ENCODE data around the gene IPO11.
A peak's percentile ranks its signal among the peaks of the same experiment; 100 is the strongest.

Gene IPO11

DNA sequence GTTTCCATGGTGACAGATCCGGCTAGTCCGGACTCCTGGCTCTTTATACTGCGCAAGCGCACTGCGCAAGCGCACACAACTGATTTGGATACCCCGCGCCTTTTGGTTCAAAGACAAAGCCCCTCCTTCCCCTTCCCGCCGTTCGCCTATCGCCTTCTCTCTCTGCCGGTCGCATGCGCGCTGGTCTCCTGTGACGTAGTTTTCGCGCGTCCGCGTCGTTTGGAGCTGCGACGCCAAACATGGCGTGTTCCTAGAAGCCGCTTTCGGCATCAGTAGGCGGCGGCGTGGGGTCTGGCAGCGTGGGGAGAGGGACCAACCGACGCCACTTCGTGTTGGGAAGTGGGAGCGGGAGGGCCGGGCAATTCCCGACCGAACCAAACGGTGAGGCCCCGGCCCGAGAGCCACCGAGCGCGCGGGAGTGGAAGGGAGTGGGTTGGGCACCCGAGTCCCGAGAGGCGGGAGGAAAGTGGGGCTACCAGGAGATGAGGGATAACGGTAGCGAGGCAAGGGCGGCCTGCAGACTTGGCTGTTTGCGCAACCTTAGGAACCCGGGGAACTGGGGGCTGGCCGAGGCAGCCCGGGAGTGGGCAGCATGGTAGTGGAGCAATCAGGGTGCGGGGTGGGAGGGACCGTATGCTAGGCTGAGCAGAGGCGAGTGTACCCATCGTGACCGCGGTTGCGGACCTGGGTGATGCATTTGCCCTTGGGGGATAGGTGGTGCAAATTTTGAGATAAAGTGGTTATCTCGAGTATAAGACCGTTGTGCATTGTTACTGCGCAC is at the start of gene IPO11:
Gene IPO11 (plus strand): TSS at position 215 of the 781 bp plus-strand sequence. CDS start 24,517 bp downstream, outside the sequence.
- DNase-seq = peak; percentile 93 to 99

DNA sequence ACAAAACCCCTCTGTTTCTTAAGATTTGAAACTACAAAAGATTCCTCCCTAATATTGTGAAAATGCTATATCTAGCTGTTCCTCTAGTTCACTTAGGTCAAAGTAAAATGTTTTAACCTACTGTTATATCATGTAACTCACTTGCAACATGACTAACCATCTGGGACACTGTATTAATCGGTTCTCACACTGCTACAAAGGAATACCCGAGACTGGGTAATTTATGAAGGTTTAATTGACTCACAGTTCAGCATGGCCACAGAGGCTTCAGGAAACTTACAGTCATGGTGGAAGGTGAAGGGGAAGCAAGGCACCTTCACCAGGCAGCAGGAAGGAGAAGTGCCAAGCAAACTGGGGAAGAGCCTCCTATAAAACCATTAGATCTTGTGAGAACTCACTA is 43.5 kb upstream of the IPO11 start:
- no peak for DNase-seq

DNA sequence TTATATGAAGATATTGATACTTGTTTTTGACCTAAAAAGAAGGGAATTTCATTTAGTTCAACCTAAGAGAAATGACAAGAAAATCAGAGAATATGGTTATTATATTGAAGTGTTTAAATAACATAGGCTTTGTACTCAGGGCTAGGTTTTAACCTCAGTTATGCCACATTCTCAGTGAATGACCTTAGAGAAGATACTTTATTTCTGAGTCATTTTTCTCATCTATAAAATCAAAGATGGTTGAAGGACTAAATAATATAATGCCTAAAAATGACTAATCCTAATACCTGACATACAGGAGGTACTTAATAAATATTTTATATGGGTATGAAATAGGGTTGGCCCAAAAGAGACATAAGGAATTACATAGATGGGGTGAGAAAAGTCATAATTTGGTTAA is 41.2 kb upstream of the IPO11 start:
- no peak for DNase-seq

DNA sequence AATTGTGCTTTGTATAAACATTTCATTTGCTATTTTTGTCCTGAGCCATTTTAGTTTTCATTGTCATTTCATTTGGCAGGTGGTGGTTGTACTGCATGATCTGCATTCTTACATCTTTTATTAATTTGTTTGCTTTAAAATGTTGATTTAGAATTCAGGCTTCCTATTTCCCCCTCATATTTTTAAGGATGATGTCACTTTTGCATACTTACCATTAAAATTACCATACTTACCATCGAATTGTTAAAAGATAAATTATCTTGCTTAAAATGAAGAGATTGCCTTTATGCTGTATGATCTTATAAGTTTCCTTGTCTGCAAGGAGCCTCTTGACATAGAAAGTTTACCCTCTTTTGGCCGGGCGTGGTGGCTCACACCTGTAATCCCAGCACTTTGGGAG is 40.0 kb upstream of the IPO11 start:
- DNase-seq = no peak

DNA sequence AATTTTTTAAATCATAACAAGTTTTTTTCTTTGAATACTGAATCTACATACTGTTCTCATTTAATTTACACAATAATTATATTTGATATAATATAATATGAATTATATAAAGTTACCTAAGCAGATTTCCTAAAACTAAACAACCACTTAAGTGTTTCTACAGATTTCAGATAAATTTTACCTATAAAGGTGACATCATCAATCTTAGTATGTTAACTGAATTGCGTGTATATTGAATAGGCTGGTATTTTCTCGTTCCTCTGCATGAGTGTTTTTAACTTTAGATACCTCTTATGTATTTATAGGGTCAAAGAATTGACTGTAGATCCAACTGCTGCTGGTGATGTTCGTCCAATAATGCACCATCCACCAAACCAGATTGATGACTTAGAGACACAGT is 39.2 kb upstream of the IPO11 start:
- no peak for DNase-seq

DNA sequence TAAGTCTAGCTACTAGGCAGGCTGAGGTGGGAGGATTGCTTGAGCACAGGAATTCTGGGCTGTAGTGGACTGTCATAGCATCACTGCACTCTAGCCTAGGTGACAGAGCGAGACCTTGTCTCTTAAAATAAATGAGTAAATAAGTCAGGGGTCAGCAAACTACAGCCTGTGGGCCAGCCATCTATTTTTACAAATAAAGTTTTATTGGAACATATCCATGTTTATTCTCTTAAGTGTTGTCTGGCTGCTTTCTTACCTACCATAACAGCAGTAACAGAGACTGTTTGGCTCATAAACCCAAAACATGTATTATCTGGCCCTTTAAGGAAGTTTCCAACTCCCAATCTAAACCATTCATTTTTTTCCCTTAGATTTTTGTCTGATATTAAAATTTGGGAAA is 38.5 kb upstream of the IPO11 start:
- no peak for DNase-seq

DNA sequence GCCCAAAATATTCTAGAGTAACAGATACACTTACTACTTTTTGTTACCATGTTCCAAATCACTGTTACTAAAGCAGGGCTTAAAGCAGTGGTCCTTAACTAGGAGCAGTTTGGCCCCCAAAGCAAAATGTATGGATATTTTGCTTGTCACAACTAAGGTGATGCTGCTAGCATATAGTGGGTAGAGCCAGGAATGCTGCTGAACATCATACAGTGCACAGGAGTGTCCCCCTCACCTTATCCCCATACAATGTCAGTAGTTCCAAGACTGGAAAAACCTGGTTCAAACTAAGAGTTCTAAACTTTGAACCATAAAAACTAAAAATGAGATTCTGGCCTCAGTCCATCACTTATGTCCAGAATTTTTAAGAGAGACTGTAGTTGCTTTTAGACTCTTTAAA is 36.9 kb upstream of the IPO11 start:
- DNase-seq = no peak

DNA sequence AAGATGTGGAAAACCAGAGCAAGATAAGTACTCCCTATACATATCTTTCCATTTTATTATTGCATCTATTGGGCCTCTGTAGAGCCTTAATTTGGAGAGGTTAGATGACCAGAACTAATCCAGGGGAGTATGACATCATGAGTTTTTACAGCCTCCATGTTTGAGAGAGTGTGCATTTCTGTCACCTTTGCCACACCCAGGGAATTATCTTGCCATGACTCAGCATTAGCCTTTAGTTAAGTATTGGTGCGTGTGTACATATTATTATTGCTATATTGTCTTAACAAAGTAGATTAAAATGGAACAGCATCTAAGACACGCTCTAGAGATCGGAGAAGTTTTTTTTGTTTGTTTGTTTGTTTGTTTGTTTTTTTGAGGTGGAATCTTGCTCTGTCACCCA is 36.5 kb upstream of the IPO11 start:
- DNase-seq = no peak

DNA sequence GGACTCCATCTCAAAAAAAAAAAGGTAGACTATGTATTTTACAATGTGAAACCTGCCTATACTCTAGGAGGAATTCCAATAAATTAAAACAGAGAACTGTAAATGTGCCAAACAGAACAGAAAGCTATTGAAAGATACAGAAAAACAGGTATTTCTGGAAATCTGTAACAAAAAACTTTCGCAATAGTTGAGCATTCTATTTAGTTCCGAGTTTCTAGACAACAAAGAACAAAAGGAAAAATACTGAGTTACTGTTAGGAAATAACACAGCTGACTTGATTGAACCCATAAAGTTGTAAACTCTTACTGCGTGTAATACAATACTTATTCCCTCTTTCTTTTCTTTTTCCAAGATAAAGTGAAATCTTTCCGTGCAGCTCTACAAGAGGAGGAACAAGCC is 27.4 kb upstream of the IPO11 start:
- DNase-seq = no peak

DNA sequence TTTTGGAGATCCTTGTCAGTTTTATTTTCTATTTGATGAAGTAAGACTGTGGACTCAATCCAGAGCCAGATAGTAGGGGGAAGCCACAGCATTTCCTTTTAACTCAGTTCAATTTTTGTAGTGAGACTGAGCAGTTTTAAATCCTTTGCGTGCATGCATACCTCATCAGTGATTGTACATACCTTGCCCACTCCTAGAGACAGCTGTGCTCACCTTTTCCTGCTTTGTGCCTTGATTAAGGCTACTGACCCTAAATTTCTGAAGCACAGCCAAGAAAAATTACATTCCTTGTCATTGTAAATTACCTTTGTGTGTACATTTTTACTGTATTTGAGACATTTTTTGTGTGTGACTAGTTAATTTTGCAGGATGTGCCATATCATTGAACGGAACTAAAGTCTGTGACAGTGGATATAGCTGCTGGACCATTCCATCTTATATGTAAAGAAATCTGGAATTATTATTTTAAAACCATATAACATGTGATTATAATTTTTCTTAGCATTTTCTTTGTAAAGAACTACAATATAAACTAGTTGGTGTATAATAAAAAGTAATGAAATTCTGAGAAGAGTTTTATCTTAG is 26.7 kb upstream of the IPO11 start:
- DNase-seq = no peak

DNA sequence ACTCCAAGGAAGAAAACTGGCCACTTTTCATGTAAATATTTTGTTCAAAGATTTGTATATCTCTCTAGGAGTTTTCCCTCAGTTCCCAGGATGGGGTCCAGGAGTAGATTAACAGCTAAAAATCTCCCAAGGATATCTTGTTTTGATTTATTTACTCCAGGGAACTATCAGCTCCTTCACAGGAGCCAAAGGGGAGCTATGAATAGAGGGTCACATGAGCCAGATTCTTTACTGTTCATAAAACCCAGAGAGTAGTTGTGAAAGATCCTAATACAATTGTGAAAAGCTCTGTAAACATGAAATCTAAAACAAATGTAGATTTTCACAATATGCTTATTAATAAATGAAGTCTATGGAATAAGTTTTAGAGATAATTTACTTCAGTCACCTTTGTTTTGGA is 25.7 kb upstream of the IPO11 start:
- DNase-seq = no peak

DNA sequence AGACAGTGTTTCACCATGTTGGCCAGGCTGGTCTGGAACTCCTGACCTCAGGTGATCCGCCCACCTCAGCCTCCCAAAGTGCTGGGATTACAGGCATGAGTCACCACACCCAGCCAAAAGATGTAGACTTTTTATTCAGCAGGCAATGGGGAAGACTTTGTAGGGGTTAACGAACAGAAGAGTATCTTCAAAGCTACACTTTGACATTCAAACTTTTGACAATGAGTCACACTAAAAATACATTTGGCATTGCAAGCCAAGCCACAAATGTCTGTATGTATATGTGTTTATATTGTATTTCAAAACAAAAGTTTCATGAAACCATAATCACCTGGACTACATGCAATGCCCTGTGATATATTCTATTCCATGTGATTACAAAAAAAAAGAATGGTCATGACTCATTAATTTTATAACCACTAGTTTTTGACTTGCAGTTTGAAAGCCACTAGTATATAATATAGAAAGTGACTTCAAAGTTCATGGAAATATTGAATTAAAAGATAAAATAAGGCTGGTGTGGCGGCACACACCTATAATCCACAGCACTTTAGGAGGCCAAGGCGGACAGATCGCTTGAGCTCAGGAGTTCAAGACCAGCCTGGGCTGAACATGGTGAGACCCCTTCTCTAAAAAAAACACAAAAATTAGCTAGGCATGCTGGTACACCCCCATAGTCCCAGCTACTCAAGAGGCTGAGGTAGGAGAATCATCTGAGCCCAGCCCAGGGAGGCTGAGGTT is 17.2 kb upstream of the IPO11 start:
- DNase-seq = no peak

DNA sequence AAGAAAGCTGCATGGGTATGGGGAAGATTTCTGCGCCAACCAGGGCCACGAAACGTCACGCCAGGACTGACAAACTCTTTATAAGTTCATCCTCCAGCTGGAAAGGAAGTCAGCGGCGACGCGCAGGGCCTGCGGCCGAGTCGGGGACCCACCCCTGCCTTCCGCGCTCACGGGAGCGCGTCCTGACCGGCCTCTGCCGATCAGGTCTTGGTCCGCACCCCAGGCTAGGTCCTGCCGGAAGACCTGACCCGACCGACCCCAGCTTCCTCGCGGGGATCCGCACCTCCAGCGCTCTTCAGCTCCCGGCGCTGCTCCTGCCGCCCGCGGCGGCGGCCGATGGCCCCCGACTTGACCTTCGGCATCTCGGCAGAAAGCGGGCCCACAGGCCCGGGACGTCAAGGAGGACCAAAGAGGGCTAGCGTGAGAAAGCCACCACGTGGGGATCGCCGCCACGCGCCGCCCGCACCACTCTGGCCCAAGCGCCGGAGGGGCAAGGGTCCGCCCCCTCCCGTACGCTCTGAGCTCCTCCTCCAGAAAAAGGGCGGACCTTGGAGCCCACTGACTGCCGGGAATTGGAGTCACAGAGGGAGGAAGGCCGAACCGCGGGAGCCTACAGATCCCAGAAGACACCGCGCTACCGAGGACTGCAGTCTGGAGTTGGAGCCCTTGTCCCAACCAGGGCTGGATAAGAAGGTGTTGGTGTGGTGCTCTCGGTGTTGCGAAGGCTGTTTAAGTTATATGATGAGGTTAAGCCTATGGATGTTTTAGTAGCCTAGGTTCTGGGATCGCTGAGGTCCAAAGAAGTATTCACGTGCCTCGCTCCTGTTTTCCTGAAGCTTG is 8.9 kb upstream of the IPO11 start, which contains the start of gene DIMT1:
Gene DIMT1 (minus strand): TSS at position 495 of the 840 bp plus-strand sequence. CDS start 133 bp downstream, at position 362.
- peak; percentile 79 to 98 for DNase-seq

DNA sequence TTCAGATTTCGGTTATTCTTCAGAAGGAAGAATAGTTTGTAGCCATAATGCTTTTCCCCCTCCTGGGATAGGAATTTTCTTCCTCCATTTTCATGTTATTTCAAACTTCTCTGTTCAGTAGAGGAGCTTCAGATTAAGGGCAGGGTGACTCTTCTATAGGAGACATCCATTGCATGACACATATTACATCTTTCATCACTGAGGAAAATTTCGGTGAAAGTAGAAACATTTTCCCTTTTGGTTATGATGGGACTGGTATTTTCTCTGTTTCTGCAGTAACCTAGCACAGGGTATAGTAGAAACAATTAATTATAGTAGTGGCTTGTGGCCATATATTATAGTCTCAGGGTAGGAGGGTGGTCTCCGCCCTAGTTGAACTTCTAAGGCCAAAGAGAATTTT is 1.1 kb downstream of the IPO11 start:
- no peak for DNase-seq

DNA sequence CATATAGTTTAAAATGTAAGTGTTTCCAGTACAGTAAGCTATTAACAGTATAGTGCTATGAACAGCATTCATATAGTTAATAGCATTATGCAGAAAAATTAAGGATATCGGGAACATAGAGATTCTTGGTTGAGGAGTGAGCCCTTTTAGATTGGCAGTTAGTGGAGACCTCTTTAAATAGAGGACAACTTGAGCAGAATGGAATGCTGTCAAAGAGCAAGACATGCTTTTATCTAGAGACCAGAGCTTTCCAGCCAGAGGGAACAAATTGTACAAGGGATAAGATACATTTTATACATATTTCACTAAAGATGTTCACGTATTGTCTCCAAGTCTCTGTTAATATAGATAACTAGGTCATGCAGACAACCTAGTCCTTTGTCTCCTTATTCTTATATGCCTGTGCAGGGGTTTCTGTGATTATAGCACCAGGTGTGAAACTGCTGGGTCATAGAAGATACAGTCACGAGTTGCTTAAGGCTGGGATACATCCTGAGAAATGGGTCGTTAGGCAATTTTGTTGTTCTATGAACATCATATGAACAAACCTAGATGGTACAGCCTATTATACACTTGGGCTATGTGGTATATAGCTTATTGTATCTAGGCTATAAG is 6.0 kb downstream of the IPO11 start:
- DNase-seq = no peak

DNA sequence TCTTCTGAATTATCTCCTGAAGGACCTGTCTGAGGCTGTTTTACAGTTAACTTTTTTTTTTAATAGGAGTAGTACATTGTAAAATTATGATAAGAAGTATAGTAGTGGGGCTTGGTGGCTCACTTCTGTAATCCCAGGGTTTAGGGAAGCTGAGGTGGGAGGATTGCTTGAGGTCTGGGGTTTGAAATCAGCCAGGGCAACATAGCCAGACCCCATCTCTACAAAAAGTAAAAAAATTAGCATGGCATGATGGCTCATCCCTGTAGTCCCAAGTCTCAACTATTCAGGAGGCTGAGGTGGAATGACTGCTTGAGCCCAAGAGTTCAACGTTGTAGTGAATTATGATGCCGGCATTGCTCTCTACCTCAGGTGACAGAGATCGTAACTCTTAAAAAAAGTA is 7.0 kb downstream of the IPO11 start:
- no peak for DNase-seq

DNA sequence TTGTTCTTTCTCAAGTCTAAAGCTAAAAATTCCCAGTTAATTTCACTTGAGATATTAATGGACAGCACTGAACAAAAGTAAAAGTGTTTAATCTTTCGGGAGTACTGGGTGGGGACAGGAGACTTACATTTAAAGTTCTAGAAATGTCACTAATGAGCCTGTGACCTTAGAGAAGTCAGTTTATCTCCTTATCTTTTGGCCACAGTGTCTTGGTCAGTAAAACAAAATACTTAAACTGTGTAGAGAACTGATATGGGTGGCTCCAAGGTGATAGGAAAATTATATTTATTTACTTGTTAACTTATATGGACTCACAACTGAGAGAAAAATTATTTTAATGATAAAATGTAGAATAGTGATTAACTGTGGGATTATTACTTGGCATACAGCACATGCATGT is 8.9 kb downstream of the IPO11 start:
- DNase-seq = no peak

DNA sequence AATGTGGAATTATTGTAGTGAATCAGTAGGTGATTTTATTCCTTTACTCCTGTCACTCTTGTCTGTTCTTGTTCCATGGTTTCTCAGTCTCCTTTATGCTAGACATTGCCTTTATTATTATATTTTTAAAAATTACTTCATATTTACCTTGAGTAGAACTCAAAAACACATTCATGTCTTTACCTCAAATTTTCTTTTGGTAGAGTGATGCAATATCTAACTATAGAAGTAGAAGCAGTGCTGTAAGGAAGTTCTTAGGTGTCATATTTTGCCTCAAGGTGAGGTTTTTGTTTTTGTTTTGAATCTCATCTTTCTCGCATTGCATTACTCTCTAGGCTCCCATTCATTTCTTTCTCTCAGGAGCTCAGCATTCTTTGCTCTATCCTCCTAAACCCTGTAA is 12.2 kb downstream of the IPO11 start:
- DNase-seq = no peak

DNA sequence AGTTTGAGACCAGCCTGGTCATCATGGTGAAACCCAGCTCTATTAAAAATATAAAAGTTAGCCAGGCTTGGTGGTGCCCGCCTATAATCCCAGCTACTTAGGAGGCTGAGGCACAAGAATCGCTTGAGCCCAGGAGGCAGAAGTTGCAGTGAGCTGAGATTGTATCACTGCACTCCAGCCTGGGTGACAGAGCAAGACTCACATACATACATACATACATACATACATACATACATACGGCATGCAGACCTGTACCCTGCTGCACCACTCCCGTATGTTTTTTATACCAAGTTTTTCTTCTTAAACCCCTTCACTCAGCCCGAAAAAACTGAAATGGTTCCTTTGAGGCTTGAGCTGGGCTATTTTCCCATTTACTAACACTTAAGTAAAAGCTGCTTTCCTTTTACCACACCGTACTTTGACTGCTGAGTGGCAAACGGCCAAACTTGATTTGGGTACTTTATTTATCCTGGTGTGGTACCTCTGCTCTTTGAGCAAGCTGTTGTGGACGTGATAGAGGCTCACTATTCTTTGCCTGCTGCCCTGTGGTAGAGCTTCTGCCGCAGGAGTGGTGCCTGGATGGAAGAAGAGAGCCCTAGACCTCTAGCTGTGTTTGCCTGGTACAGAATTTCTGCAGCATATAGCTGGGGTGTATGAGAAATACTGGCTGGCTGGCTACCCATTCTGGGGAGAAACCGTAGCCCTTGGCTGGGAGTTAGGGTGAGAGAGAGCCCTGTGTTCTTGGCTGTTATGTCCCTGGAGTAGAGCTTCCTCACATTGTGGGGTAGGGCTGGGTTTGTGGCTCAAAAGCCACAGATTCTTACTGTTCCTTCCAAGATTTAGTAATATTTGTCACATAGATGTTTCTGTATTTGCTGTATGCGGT is 19.4 kb downstream of the IPO11 start:
- no peak for DNase-seq

DNA sequence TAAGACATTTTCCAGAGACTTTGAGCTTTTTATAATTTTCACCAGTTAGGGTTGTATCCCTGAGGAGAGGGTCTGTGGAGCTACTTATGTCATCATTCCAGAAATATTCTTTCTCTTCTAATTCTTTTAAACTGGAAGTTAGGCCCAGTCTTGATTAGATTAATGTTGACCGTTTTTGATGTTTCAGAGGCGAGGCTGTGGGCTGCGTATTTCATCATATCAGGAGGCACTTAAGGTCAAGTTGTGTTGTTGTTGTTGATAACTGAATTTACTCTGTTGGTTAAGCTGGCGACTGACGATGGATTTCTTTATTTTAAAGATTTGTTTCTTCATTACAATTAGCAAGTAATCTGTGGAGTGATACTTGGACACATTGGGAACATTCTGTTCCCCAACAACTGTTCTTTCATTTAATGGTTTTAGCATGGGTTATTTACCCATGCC is 20.1 kb downstream of the IPO11 start:
- no peak for DNase-seq

DNA sequence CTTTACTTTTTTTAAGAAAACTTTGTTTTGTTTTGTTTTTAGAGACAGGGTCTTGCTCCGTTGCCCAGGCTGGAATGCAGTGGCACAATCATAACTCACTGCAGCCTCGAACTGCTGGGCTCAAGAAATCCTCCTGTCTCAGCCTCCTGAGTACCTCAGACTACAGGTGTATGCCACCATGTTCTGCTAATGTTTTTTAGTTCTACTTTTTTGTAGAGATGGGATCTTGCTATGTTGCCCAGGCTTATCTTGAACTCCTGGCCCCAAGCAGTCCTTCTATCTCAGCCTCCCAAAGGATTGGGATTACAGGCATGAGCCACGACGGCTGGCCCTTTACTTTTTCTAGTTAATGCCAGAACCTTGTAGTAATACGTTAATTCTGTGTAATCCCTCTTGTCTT is 36.0 kb downstream of the IPO11 start:
- DNase-seq = no peak

DNA sequence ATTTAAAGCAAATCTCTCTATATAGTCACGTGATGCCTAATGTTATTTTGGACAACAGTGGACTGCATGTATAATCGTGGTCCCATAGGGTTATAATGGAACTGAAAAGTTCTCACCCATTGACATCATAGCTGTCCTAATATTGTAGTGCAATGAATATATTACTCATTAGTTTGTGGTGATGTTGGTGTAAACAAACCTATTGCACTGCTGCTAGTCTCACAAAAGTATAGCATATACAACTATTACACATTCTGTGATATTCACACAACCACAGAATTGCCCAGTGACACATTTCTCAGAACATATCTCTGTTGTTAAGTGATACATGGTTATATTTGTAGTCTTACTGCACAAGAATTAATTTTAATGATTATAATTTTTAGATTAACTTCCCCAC is 37.7 kb downstream of the IPO11 start:
- no peak for DNase-seq

All from bone marrow (tissue), 2 donors.